Stimulated activated CD8-positive, alpha-beta memory T cell treated with anti-CD3 and anti-CD28 coated beads, Interleukin-7, amount 100 ng/mL, for 4 hours (primary cell): Measurements from ENCODE around the gene EARS2.

Source experiments
- DNase-seq, 2 donors: peaks; one replicate each; pipeline ENCODE4 v3.0.0-alpha.2; 2020; ENCODE audit warnings: low read depth in 2 of 2

Gene EARS2

DNA sequence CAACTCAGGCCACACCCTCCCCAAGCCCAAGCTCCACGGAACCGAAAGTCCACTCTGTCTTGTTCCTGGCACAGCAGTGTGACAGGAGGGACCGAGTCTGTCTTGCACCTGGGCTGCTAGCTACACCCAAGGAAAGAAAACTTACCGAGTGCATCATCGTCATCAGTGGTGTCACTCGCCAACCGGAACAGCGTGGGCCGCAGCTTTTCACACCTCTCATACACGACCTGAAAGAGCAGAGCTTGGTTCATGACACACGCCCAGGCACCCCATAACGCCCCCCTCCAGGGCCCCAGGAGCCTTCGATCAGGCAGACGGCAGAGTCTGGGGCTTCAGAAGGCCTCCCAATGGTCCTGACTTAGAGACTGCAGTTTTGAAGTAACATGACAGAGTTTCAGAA is 74.4 kb downstream of the EARS2 start:
- peak in 1 of 2 donors; percentile 60 for DNase-seq

- no peak for DNase-seq
Measured at GRCh38 chr16:23480257-23480656, 76.9 kb downstream of the EARS2 start.

GRCh38 chr16:23479138-23479537 is 78.0 kb downstream of the EARS2 start:
- no peak for DNase-seq

GRCh38 chr16:23478566-23478965 is 78.6 kb downstream of the EARS2 start:
- no peak for DNase-seq

- no peak for DNase-seq
Measured at GRCh38 chr16:23476289-23476688, 80.9 kb downstream of the EARS2 start.
